GM18508 (cell line): ENCODE measurements around the gene RPL22.

Source experiments
- ATAC-seq: cut with Tn5 transposase; IDR thresholded peaks from one replicate; pipeline ENCODE4 v1.9.1; 2021; ENCODE audit warnings: moderate number of reproducible peaks; ENCODE audit not compliant: insufficient read depth, unreplicated experiment

RPL22 gene

GRCh38 chr1:6199298-6200187, at the start of gene RPL22:
Gene RPL22, minus strand, starts transcription at chr1:6199595. Its CDS starts 22 bp downstream, at chr1:6199573.
- peak; percentile 84 for ATAC-seq

DNA sequence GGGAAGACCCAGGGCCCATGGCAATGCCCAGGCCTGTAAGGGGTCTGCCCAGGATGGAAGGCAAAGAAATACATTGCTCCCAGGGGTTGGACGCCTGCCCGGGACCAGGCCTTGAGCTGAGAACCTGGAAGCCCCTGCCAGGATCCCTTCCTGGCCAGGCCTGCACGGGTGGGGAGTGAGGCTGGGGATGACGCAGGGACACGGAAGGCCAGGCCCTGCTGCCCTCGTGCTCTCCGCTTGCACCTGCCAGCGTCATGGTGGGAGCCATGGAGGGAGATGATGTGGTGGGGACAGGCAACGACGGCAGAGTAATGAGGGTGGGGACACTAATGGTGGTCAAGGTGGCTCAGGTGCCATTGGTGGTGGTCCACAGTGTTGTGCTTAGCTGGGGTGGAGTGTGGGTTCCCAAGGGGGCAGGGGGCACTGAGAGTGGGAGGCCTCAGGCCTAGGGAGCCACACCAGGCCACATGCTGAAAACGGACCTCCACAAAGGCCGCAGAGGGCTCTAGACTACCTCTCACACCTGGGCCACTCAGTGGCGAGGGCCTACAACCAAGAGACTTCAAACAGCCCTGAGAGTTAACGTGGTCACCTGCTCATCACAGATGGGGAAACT, 48.9 kb upstream of the RPL22 start:
- ATAC-seq: no peak

- no peak for ATAC-seq
Measured at GRCh38 chr1:6247651-6248050, 48.3 kb upstream of the RPL22 start.

DNA sequence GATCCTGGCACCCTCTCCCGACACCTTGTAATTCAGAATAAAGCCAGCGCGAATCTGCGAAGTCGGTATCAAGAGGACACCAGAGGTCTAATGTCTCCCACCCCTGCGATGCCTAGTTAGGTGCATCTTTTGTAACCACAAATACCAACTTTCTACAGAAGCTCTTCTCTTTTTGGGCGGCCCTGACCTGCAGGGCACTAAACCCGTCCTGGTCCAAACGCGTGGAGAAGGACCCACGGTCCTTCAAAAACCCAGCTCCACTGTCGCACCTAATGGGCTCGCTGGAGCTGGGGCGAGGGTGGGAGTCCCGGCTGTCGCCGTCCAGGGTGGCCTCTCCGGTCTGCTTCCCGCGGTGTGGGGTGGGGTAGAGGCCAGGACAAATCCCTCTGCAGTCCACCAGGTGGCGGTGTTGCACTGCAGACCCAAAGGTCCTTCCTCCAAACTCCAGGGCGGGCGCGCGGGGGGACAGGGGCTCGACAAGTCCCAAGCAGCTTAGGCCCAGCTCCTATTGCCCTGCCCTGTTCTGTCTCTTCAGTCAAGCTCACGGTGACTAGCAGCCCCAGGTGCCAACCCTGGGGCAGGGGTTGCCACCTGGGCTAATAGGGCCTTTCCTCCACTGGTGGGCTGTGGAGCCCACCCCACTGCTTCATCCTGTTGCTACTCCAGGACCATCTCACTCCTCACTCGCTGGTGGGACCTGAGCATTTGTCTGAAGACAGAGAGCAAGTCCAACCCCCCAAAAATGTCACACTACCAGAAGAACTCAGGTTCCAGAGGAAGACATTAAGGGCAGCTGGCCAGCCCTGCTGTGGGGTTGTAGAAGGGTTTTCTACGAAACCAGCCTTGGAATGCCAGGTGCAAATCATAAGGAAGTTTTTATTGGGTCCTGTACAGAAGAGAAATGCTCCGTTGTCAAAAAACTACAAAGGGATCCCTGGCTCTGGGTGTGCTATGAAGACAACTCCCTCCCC, 47.4 kb upstream of the RPL22 start:
- no peak for ATAC-seq

GRCh38 chr1:6245869-6246496, 46.6 kb upstream of the RPL22 start:
- ATAC-seq: no peak

GRCh38 chr1:6245086-6245868, 45.9 kb upstream of the RPL22 start:
- ATAC-seq: no peak

DNA sequence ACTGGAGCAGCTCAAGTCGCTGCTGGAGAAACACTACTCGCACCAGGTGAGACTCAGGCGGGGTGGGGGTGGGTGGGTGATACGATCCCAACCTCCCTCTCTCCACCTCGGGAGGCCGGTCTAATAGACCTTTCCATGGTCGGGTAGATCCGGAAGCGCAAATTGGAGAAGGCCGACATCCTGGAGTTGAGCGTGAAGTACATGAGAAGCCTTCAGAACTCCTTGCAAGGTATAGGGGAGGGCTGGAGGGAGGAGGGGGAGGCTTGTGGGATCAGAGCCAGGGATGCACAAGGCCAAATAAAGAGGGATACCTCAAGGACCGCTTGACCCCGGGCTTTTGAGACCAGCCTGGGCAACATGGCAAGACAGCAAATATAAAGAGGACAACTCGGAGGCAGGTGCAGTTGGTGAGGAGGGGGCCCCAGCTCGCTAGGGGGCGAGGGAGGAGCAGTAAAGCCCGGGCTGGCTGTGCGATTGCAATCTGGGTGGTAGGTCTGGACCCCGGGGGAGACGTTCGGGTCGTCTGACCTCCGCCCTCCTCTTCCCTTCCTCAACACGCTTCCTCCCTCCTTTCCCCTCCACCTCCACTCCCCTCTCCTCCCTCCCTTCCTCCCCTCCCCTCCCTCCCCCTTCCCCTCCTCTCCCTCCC, 45.1 kb upstream of the RPL22 start:
- ATAC-seq: no peak

GRCh38 chr1:6243993-6244392, 44.6 kb upstream of the RPL22 start, which contains the start of gene HES3:
Gene HES3, plus strand, starts transcription at chr1:6244179. Its CDS starts 187 bp downstream, at chr1:6244366.
- ATAC-seq: no peak

DNA sequence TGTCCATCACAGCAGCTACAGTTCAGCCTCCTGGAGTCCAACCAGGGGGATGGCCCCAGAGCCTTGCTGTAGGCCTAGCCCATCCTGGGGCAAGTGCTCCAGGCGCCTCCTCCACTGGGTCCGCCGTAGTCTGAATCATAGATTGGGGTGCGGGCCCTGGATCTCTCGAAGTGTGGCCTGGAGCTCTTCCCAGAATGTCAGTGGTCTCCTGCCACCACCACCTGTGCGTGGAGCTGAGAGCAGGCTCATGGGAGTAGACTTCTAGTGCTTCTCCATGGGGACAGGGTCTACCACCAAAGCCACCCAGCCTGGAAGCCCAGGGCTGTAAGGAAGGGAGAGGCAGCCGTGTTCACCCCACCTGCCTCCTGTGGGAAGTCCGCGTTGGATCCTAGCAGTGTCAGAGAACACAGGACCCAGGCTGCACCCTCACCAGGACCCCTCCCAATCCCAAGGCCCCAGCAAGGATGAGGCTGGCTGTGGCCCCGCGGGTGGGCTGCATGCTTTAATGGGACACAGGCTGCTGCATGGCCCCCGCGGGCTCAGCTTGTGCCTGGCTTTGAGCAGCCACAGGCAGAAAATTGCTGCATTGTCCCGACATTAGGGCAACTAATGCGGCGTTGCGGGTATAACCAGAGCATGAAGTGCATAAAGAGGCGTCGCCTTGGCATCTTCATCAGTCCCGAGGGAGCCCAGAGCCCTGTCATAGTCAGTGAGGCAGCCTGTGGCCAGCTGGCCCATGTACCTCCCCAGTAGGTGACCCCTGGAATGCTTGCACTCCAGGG, 43.8 kb upstream of the RPL22 start:
- no peak for ATAC-seq

GRCh38 chr1:6241887-6242740, 42.7 kb upstream of the RPL22 start:
- no peak for ATAC-seq

GRCh38 chr1:6241107-6241886, 41.9 kb upstream of the RPL22 start:
- no peak for ATAC-seq

DNA sequence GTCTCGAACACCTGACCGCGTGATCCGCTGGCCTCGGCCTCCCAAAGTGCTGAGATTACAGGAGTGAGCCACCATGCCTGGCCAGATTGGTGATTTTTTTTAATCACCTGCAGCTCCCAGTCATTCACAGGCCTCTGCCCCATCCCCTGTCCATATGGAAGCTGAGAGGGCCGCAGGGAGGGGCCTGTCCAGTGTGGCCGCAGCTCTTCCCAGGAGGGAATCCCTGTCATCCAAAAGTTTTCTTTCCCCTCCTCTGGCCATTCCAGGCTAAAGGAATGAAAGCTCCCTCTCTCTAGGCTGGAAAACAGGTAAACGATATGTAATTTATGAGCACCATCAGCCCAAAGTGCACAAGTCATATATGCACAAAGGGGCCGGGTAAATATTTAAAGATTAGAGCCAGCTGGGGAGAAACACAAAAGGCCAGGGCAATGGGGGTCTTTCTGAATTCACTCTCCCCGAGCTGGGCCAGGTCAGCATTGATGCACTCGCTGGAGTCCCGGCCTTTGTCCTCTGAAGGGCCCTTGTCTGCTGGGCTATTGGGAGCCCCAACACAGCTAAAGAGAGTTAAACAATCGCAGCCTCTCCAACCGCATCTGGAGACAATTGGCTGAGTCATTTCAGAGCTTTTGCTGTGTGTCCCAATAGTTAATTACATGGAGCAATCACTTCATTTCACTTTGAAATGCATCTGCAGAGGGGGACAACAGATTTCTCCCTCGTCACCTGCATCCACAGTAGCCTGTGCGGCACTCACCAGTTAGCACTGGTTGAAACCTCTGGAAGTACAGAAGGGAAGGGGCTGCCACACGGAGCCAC, 40.8 kb upstream of the RPL22 start:
- ATAC-seq: no peak

DNA sequence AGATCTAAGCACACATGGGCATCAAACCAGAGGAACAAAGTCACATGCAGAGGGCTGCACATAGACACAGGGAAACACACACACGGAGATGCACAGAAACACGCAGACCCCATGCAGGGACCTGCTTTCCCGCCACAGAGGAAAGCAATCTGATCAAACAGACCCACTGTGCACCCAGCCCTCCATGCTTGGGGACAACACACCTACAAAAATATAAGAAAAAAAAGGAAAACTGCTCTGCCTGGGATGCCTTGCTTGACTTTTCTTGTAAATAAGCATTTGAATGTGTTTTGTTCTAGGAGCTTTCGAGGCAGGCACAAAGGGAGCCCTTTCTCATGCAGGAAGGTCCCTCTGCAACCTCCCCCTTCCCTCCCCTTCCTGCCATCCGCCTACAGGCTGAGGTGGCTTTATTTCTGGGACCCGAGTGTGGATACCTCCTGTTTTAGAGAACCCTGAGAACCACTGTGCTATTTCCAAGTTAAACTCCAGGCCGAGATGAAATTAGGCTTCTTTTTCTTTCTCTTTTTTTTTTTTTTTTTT, 39.9 kb upstream of the RPL22 start:
- ATAC-seq: no peak

DNA sequence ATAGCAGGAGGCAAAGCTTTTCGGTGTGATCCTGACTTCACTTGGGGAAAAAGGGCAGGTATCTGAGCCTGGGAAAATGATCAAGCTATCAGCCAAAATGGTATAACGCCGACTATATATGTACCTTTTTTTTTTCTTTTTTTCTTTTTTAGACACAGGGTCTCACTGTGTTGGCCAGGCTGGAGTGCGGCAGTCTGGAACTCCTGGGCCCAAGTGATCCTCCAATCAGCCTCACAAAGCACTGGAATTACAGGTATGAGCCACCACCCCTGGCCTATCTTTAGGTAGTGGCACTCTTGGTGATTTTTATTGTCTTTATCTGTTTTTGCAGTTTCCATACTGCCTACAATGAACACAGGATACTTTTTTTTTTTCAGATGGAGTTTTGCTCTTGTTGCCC, 37.7 kb upstream of the RPL22 start:
- no peak for ATAC-seq

GRCh38 chr1:6235296-6235677, 35.9 kb upstream of the RPL22 start:
- ATAC-seq: no peak
